OCI-LY7 (cell line): ENCODE measurements around the gene IGF2BP2. TPM values are rescaled to one million over a fixed set of nuclear protein-coding genes. Genes with fewer than 3 reads are reported as not detected.

Experiments
- BruUV-seq: library from RNA; stranded (reverse); fragments of 400-500 nt; replicated peaks from 2 replicates; lab custom pipeline; 2021; lab: Mats Ljungman, UMichigan
- CTCF ChIA-PET: fragments of 300-600 bp; sonication (Branson Sonifier 250); formaldehyde crosslinking; loops from one replicate; lab custom pipeline; 2022; ENCODE audit warnings: antibody characterized with exemption; ENCODE audit not compliant: unreplicated experiment; lab: Charles Lee
- POLR2A ChIA-PET: fragments of 300-600 bp; sonication (Branson Sonifier 250); formaldehyde crosslinking; loops from one replicate; lab custom pipeline; 2022; ENCODE audit warnings: antibody characterized with exemption; lab: Charles Lee
- DNase-seq: peaks from one replicate; pipeline ENCODE4 v3.0.0-alpha.2; 2015; ENCODE audit warnings: low spot score
- H2AFZ ChIP-seq: fragments of 200-600 bp; sonication (generic), shearing (Covaris generic); 2 replicates; pipeline ENCODE4 v1.6.1; 2014; ENCODE audit warnings: mild to moderate bottlenecking, antibody characterized with exemption, low read length, moderate library complexity
- H3K27ac ChIP-seq: fragments of 200-600 bp; sonication (generic); 2 replicates; pipeline ENCODE4 v1.5.1; 2014; ENCODE audit warnings: mixed run types, low read depth, mild to moderate bottlenecking, moderate library complexity, low read length, inconsistent platforms; ENCODE audit not compliant: poor library complexity, severe bottlenecking
- H3K36me3 ChIP-seq: fragments of 200-600 bp; sonication (generic); 2 replicates; pipeline ENCODE4 v1.6.1; 2014; ENCODE audit warnings: mild to moderate bottlenecking, antibody characterized with exemption, low read length, moderate library complexity, mixed read lengths; ENCODE audit not compliant: insufficient read depth
- H3K4me1 ChIP-seq: fragments of 200-600 bp; sonication (generic); 2 replicates; pipeline ENCODE4 v1.5.1; 2014; ENCODE audit warnings: mild to moderate bottlenecking, low read length; ENCODE audit not compliant: insufficient read depth, poor library complexity, severe bottlenecking
- H3K4me2 ChIP-seq: fragments of 200-600 bp; sonication (generic); 2 replicates; pipeline ENCODE4 v1.6.1; 2014; ENCODE audit warnings: mild to moderate bottlenecking, low read length
- H3K4me3 ChIP-seq: fragments of 200-600 bp; sonication (generic); 2 replicates; pipeline ENCODE4 v1.5.1; 2014; ENCODE audit warnings: mild to moderate bottlenecking, low read depth, low read length; ENCODE audit not compliant: poor library complexity, severe bottlenecking
- H3K79me2 ChIP-seq: fragments of 200-600 bp; sonication (generic); 2 replicates; pipeline ENCODE4 v1.6.1; 2016; ENCODE audit warnings: low read depth, mild to moderate bottlenecking, low read length, moderate library complexity, mixed read lengths; ENCODE audit not compliant: insufficient read depth
- H3K9me2 ChIP-seq: fragments of 200-600 bp; sonication (generic); 2 replicates; pipeline ENCODE4 v1.6.1; 2016; ENCODE audit warnings: mild to moderate bottlenecking, low read length, mixed read lengths; ENCODE audit not compliant: insufficient read depth
- H3K9me3 ChIP-seq: fragments of 200-600 bp; sonication (generic); 2 replicates; pipeline ENCODE4 v1.6.1; 2014; ENCODE audit warnings: mild to moderate bottlenecking, mixed run types, low read length, mixed read lengths
- H4K20me1 ChIP-seq: fragments of 200-600 bp; sonication (generic); 2 replicates; pipeline ENCODE4 v1.6.1; 2014; ENCODE audit warnings: mild to moderate bottlenecking, antibody characterized with exemption, low read length, moderate library complexity, mixed read lengths; ENCODE audit not compliant: insufficient read depth
- CTCF ChIP-seq: fragments of 200-600 bp; sonication (generic); conservative IDR thresholded peaks from 2 replicates; pipeline ENCODE4 v1.5.1; 2014; ENCODE audit warnings: mild to moderate bottlenecking, antibody characterized with exemption, low read length, moderate library complexity, mixed read lengths
- EZH2phosphoT487 ChIP-seq: fragments of 200-600 bp; sonication (generic); IDR thresholded peaks from 2 replicates; pipeline ENCODE4 v1.6.1; 2018; ENCODE audit warnings: low read depth, borderline replicate concordance, mild to moderate bottlenecking, mixed run types, antibody characterized with exemption, low read length, moderate library complexity, mixed read lengths
- intact Hi-C: fragments of 100-400 bp; cut with micrococcal nuclease; formaldehyde crosslinking; loops from one replicate; pipeline ENCODE4 v1.10.0; 2022; ENCODE audit not compliant: unreplicated experiment
- total RNA-seq, 2 experiments: library from RNA; depleted of rRNA in 1 of 2; stranded (reverse); fragments of >200 nt in 1 of 2; shearing (Covaris generic) in 1 of 2; gene quantifications; 2 replicates each; pipeline ENCODE4 v1.2.3, GENCODE V29; 2014 to 2022

Gene IGF2BP2
- total RNA-seq, 2 experiments from 2014 or later, result not detected

GRCh38 chr3:185739264-185739701, 85.6 kb downstream of the IGF2BP2 start:
- no peak for DNase-seq
- intact Hi-C loops, result no loop called here
- H3K9me3 ChIP-seq, result no peaks in the 10 kb centered on the region
- H3K4me3 ChIP-seq, result no peak overlapping the region
- ChIA-PET CTCF (no interaction called here), POLR2A (no interaction called here)
- no peak overlapping the region for H3K27ac ChIP-seq
- H4K20me1 ChIP-seq, result no peaks in the 10 kb centered on the region
- no peaks in the 10 kb centered on the region for H3K79me2 ChIP-seq
- H3K36me3 ChIP-seq, result no peaks in the 10 kb centered on the region
- no peak overlapping the region for H3K4me2 ChIP-seq
- BruUV-seq, result no TSS peak
- TF ChIP-seq EZH2phosphoT487 (no peak), CTCF (no peak)
- no peak overlapping the region for H2AFZ ChIP-seq
- H3K9me2 ChIP-seq, result no peaks in the 10 kb centered on the region
- H3K4me1 ChIP-seq, result no peaks in the 10 kb centered on the region

GRCh38 chr3:185737740-185738680, 86.8 kb downstream of the IGF2BP2 start:
- H3K27ac ChIP-seq, result no peak overlapping the region
- BruUV-seq, result no TSS peak
- H4K20me1 ChIP-seq, result no peaks in the 10 kb centered on the region
- H2AFZ ChIP-seq, result no peak overlapping the region
- DNase-seq, result no peak
- H3K9me3 ChIP-seq, result no peaks in the 10 kb centered on the region
- no peaks in the 10 kb centered on the region for H3K4me1 ChIP-seq
- no peak overlapping the region for H3K4me3 ChIP-seq
- no peaks in the 10 kb centered on the region for H3K9me2 ChIP-seq
- CTCF ChIA-PET, result no interaction called here
- no peak overlapping the region for H3K4me2 ChIP-seq
- intact Hi-C loops, result no loop called here
- H3K79me2 ChIP-seq, result no peaks in the 10 kb centered on the region
- H3K36me3 ChIP-seq, result no peaks in the 10 kb centered on the region
- TF ChIP-seq EZH2phosphoT487, result no peak
- TF ChIP-seq CTCF, result no peak
- POLR2A ChIA-PET, result no interaction called here

GRCh38 chr3:185737020-185737419, 87.8 kb downstream of the IGF2BP2 start:
- no peaks in the 10 kb centered on the region for H3K9me3 ChIP-seq
- H3K4me1 ChIP-seq, result no peaks in the 10 kb centered on the region
- H2AFZ ChIP-seq, result no peak overlapping the region
- H3K79me2 ChIP-seq, result no peaks in the 10 kb centered on the region
- H3K27ac ChIP-seq, result no peak overlapping the region
- POLR2A ChIA-PET, result no interaction called here
- BruUV-seq, result no TSS peak
- no peak for TF ChIP-seq CTCF
- no peak for DNase-seq
- intact Hi-C loops, result no loop called here
- H3K9me2 ChIP-seq, result no peaks in the 10 kb centered on the region
- no peak overlapping the region for H3K4me2 ChIP-seq
- no peak overlapping the region for H3K4me3 ChIP-seq
- H3K36me3 ChIP-seq, result no peaks in the 10 kb centered on the region
- CTCF ChIA-PET, result no interaction called here
- no peaks in the 10 kb centered on the region for H4K20me1 ChIP-seq
